ENCODE measurements around the gene AQP2.

GRCh38 chr12:49903700-49904423 is 46.7 kb upstream of the AQP2 start, which contains the start of gene FAIM2:
- TF ChIP-seq HNRNPK (IDR thresholded peaks at IDR 0.05; ENCODE audit: low read depth, low read length, poor library complexity, severe bottlenecking) (no peak), HCFC1 (IDR thresholded peaks at IDR 0.05; ENCODE audit: low read depth, low read length) (no peak), ELF4 (CRISPR knock-in tag; IDR thresholded peaks at IDR 0.05; ENCODE audit: borderline replicate concordance) (no peak), ZNF562 (CRISPR knock-in tag; IDR thresholded peaks at IDR 0.05; ENCODE audit: borderline replicate concordance) (no peak), GABPA (IDR thresholded peaks at IDR 0.05; ENCODE audit: low read depth, low read length) (no peak), GABPA (CRISPR knock-in tag; IDR thresholded peaks at IDR 0.05; ENCODE audit: low read depth) (no peak), CEBPG (CRISPR knock-in tag; IDR thresholded peaks at IDR 0.05) (no peak), HOXD1 (CRISPR knock-in tag; IDR thresholded peaks at IDR 0.05) (no peak)
- TF ChIP-seq, protein P1, sequence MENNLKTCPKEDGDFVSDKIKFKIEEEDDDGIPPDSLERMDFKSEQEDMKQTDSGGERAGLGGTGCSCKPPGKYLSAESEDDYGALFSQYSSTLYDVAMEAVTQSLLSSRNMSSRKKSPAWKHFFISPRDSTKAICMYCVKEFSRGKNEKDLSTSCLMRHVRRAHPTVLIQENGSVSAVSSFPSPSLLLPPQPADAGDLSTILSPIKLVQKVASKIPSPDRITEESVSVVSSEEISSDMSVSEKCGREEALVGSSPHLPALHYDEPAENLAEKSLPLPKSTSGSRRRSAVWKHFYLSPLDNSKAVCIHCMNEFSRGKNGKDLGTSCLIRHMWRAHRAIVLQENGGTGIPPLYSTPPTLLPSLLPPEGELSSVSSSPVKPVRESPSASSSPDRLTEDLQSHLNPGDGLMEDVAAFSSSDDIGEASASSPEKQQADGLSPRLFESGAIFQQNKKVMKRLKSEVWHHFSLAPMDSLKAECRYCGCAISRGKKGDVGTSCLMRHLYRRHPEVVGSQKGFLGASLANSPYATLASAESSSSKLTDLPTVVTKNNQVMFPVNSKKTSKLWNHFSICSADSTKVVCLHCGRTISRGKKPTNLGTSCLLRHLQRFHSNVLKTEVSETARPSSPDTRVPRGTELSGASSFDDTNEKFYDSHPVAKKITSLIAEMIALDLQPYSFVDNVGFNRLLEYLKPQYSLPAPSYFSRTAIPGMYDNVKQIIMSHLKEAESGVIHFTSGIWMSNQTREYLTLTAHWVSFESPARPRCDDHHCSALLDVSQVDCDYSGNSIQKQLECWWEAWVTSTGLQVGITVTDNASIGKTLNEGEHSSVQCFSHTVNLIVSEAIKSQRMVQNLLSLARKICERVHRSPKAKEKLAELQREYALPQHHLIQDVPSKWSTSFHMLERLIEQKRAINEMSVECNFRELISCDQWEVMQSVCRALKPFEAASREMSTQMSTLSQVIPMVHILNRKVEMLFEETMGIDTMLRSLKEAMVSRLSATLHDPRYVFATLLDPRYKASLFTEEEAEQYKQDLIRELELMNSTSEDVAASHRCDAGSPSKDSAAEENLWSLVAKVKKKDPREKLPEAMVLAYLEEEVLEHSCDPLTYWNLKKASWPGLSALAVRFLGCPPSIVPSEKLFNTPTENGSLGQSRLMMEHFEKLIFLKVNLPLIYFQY (CRISPR knock-in tag; IDR thresholded peaks at IDR 0.05; ENCODE audit: borderline replicate concordance): no peak
- TF ChIP-seq, protein P2, sequence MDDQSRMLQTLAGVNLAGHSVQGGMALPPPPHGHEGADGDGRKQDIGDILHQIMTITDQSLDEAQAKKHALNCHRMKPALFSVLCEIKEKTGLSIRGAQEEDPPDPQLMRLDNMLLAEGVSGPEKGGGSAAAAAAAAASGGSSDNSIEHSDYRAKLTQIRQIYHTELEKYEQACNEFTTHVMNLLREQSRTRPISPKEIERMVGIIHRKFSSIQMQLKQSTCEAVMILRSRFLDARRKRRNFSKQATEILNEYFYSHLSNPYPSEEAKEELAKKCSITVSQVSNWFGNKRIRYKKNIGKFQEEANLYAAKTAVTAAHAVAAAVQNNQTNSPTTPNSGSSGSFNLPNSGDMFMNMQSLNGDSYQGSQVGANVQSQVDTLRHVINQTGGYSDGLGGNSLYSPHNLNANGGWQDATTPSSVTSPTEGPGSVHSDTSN (CRISPR knock-in tag; IDR thresholded peaks at IDR 0.05; ENCODE audit: borderline replicate concordance): no peak

All from HepG2 (cell line).